Stomach (tissue), 4 donors: ENCODE data around the gene ADGRL3.

Experiments
- CTCF ChIP-seq, 7 experiments: fragments of 450-650 bp in 4 of 7; fragments of 200-600 bp in 3 of 7; sonication (generic) in 3 of 7; IDR thresholded peaks; one replicate each; pipeline ENCODE4 v1.5.1; 2016 to 2019; ENCODE audit warnings: antibody characterized with exemption in 7 of 7, control low read depth in 2 of 7, mild to moderate bottlenecking in 1 of 7
- EP300 ChIP-seq: sonication (generic); formaldehyde crosslinking; IDR thresholded peaks from one replicate; pipeline ENCODE4 v1.6.1; 2017; ENCODE audit warnings: antibody characterized with exemption
- POLR2A ChIP-seq, 4 donors: fragments of 450-650 bp; IDR thresholded peaks; one replicate each; pipeline ENCODE4 v1.6.1; 2016; ENCODE audit warnings: antibody characterized with exemption in 4 of 4, control low read depth in 2 of 4, mild to moderate bottlenecking in 1 of 4, moderate library complexity in 1 of 4
- POLR2AphosphoS5 ChIP-seq, 3 donors: sonication (generic); formaldehyde crosslinking; IDR thresholded peaks; one replicate each; pipeline ENCODE4 v1.6.1; 2016; ENCODE audit warnings: antibody characterized with exemption in 3 of 3

- TF ChIP-seq CTCF (IDR thresholded peaks at IDR 0.05) (no peak), POLR2AphosphoS5 (IDR thresholded peaks at IDR 0.05) (no peak), POLR2A (IDR thresholded peaks at IDR 0.05) (no peak), EP300 (no peak)
These were observed 118.3 kb downstream of the ADGRL3 start for GRCh38 chr4:61318431-61318830.
